ENCODE results near the gene SNUPN.
"Not testable (repeated sequence)": the region's sequence is repeated elsewhere in the genome, so short reads cannot be mapped to it uniquely, and the experiment has no call there.

SNUPN gene

DNA sequence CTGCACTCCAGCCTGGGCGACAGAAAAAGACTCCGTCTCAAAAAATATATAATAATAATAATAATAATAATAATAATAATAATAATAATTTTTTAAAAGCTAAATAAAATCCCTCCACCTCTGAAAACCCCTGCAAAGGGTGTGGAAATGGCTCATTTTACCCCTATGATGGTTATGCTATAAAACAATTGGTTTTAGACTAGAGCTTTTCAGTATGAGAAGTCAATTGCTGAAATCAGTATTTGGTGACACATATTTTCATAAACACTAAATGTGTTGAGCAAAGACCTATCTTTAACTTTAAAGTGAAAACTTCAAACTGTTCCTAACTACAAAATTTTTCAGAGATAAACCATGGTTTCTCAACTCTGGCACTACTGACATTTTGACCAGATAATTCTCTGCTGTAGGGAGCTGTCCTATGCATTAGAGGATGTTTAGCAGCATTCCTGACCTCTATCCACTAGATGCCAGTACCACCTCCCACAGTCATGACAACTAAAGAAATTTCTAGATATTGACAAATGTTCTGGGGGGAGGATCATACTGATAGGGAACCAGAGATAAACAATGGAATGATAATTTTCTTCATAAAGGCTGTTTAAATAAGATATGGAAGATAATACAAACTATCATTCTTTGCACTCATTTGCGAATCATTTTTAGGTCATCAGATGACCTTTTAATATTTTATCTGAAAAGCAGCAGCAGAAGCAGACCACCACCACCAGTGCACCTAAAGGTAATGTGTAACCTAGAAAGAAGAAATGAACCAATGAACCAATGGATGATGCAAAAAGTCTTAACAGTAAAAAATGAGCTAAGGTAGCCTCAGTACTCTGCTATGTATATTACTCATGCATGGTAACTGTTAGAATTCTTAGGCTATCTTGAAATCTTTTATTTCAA, 60.2 kb downstream of the SNUPN start:
- TF ChIP-seq, protein P1, sequence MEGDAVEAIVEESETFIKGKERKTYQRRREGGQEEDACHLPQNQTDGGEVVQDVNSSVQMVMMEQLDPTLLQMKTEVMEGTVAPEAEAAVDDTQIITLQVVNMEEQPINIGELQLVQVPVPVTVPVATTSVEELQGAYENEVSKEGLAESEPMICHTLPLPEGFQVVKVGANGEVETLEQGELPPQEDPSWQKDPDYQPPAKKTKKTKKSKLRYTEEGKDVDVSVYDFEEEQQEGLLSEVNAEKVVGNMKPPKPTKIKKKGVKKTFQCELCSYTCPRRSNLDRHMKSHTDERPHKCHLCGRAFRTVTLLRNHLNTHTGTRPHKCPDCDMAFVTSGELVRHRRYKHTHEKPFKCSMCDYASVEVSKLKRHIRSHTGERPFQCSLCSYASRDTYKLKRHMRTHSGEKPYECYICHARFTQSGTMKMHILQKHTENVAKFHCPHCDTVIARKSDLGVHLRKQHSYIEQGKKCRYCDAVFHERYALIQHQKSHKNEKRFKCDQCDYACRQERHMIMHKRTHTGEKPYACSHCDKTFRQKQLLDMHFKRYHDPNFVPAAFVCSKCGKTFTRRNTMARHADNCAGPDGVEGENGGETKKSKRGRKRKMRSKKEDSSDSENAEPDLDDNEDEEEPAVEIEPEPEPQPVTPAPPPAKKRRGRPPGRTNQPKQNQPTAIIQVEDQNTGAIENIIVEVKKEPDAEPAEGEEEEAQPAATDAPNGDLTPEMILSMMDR (IDR thresholded peaks at IDR 0.05; ENCODE audit: low read depth, low read length, missing control alignments): no peak
- Histone ChIP-seq H3K27me3 (replicated peaks) (no peaks in the 10 kb centered on the region), H3K4me3 (ENCODE audit: low read depth, low read length) (no peak overlapping the region), H3K36me3 (replicated peaks) (no peaks in the 10 kb centered on the region), H3K27ac (peak overlapping the region; percentile 17)
- DNase-seq: no peak
- in situ Hi-C loops (cut with HindIII; ENCODE audit: low pct_ligation_motif_present, low sequenced_read_pairs): no loop called here

GRCh38 chr15:75561888-75562287, 63.6 kb downstream of the SNUPN start:
- Histone ChIP-seq H3K4me3 (ENCODE audit: low read depth, low read length) (no peak overlapping the region), H3K36me3 (replicated peaks) (no peaks in the 10 kb centered on the region), H3K27ac (no peak overlapping the region), H3K27me3 (replicated peaks) (no peaks in the 10 kb centered on the region)
- in situ Hi-C loops (cut with HindIII; ENCODE audit: low pct_ligation_motif_present, low sequenced_read_pairs): no loop called here
- TF ChIP-seq, protein P1 (IDR thresholded peaks at IDR 0.05; ENCODE audit: low read depth, low read length, missing control alignments): no peak
- DNase-seq: no peak

GRCh38 chr15:75559360-75559759, 66.2 kb downstream of the SNUPN start:
- H3K36me3 ChIP-seq (replicated peaks); H3K27me3 ChIP-seq (replicated peaks); in situ Hi-C loops (cut with HindIII; ENCODE audit: low pct_ligation_motif_present, low sequenced_read_pairs); H3K27ac ChIP-seq; DNase-seq; H3K4me3 ChIP-seq (ENCODE audit: low read depth, low read length): not testable (repeated sequence)

GRCh38 chr15:75558955-75559354, 66.6 kb downstream of the SNUPN start:
- H3K27me3 ChIP-seq (replicated peaks); in situ Hi-C loops (cut with HindIII; ENCODE audit: low pct_ligation_motif_present, low sequenced_read_pairs); DNase-seq: not testable (repeated sequence)

DNA sequence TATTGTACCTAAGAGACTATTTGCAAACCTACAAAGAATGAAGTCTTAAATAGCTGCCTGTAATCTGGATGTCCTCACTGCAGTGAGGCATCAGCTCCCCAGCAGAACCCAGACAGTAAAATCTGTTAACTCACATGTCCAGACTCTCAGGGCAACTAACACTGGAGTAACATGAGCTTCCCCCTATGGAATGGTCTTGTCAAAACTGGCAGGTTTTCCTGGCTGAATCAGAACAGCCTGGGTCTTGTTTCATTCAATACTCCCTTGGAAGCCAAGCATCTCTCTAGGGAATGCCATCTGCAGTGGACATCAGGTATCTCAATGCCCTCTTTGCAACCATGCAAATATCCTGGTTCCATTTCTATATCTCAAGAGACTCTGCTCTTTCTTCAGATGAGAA, 70.8 kb downstream of the SNUPN start:
- no peaks in the 10 kb centered on the region for H3K36me3 ChIP-seq (replicated peaks)
- TF ChIP-seq, protein P1 (IDR thresholded peaks at IDR 0.05; ENCODE audit: low read depth, low read length, missing control alignments): no peak
- in situ Hi-C loops (cut with HindIII; ENCODE audit: low pct_ligation_motif_present, low sequenced_read_pairs): no loop called here
- no peak overlapping the region for H3K4me3 ChIP-seq (ENCODE audit: low read depth, low read length)
- no peaks in the 10 kb centered on the region for H3K27me3 ChIP-seq (replicated peaks)
- peak; percentile 53 for DNase-seq
- no peak overlapping the region for H3K27ac ChIP-seq

More at GRCh38 chr15:75558955-75559354, 66.6 kb downstream of the SNUPN start:
- not testable (repeated sequence) for H3K4me3 ChIP-seq (ENCODE audit: low read depth, low read length); H3K27ac ChIP-seq; H3K36me3 ChIP-seq (replicated peaks)

DNA sequence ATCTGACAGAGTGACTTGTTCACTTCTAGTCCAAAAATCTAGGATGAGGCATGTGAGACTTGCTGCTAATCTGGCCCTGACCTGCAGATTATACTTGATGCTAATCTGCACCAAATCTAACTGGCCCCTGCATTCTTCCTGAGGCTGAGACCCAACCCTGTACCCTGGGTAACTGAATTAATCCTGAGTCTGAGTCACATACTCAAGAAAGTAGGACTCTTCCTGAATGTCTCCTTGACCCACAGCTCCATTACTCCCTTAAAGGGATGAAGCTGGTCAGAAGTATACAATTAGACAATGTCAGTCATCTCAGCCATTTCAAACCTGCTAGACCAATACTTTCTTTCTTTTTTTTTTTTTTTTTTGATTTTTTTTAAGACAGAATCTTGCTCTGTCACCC, 71.9 kb downstream of the SNUPN start:
- H3K27ac ChIP-seq: no peak overlapping the region
- H3K36me3 ChIP-seq (replicated peaks): no peaks in the 10 kb centered on the region
- DNase-seq: no peak
- TF ChIP-seq, protein P1 (IDR thresholded peaks at IDR 0.05; ENCODE audit: low read depth, low read length, missing control alignments): no peak
- in situ Hi-C loops (cut with HindIII; ENCODE audit: low pct_ligation_motif_present, low sequenced_read_pairs): no loop called here
- H3K4me3 ChIP-seq (ENCODE audit: low read depth, low read length): no peak overlapping the region
- no peaks in the 10 kb centered on the region for H3K27me3 ChIP-seq (replicated peaks)

GRCh38 chr15:75551091-75551490, 74.4 kb downstream of the SNUPN start:
- Histone ChIP-seq H3K27me3 (replicated peaks) (no peaks in the 10 kb centered on the region), H3K27ac (no peak overlapping the region), H3K4me3 (ENCODE audit: low read depth, low read length) (no peak overlapping the region), H3K36me3 (replicated peaks) (no peaks in the 10 kb centered on the region)
- in situ Hi-C loops (cut with HindIII; ENCODE audit: low pct_ligation_motif_present, low sequenced_read_pairs): no loop called here
- TF ChIP-seq, protein P1 (IDR thresholded peaks at IDR 0.05; ENCODE audit: low read depth, low read length, missing control alignments): no peak
- DNase-seq: no peak
